AG09319 (cell line): Measurements from ENCODE around the gene IL1RAPL1.

Experiments
- DNase-seq: peaks from one replicate; pipeline ENCODE4 v3.0.0-alpha.2; 2010; ENCODE audit warnings: low read depth; ENCODE audit errors: extremely low read depth
- TF ChIP-seq, protein P1 (sequence below): IDR thresholded peaks from 2 replicates; pipeline ENCODE4 v1.5.1; 2011; ENCODE audit warnings: low read depth, mild to moderate bottlenecking, inconsistent platforms, low read length, moderate library complexity

Gene IL1RAPL1

GRCh38 chrX:29528281-29528680 lies 941.0 kb downstream of the IL1RAPL1 start:
- no peak for DNase-seq
- TF ChIP-seq, protein P1, sequence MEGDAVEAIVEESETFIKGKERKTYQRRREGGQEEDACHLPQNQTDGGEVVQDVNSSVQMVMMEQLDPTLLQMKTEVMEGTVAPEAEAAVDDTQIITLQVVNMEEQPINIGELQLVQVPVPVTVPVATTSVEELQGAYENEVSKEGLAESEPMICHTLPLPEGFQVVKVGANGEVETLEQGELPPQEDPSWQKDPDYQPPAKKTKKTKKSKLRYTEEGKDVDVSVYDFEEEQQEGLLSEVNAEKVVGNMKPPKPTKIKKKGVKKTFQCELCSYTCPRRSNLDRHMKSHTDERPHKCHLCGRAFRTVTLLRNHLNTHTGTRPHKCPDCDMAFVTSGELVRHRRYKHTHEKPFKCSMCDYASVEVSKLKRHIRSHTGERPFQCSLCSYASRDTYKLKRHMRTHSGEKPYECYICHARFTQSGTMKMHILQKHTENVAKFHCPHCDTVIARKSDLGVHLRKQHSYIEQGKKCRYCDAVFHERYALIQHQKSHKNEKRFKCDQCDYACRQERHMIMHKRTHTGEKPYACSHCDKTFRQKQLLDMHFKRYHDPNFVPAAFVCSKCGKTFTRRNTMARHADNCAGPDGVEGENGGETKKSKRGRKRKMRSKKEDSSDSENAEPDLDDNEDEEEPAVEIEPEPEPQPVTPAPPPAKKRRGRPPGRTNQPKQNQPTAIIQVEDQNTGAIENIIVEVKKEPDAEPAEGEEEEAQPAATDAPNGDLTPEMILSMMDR, result no peak

- peak; percentile 29 for DNase-seq
- TF ChIP-seq, protein P1, result no peak
Observed at GRCh38 chrX:29530501-29530900, 943.3 kb downstream of the IL1RAPL1 start.

- no peak for DNase-seq
- TF ChIP-seq, protein P1, result no peak
Observed at GRCh38 chrX:29531336-29531735, 944.1 kb downstream of the IL1RAPL1 start.

DNA sequence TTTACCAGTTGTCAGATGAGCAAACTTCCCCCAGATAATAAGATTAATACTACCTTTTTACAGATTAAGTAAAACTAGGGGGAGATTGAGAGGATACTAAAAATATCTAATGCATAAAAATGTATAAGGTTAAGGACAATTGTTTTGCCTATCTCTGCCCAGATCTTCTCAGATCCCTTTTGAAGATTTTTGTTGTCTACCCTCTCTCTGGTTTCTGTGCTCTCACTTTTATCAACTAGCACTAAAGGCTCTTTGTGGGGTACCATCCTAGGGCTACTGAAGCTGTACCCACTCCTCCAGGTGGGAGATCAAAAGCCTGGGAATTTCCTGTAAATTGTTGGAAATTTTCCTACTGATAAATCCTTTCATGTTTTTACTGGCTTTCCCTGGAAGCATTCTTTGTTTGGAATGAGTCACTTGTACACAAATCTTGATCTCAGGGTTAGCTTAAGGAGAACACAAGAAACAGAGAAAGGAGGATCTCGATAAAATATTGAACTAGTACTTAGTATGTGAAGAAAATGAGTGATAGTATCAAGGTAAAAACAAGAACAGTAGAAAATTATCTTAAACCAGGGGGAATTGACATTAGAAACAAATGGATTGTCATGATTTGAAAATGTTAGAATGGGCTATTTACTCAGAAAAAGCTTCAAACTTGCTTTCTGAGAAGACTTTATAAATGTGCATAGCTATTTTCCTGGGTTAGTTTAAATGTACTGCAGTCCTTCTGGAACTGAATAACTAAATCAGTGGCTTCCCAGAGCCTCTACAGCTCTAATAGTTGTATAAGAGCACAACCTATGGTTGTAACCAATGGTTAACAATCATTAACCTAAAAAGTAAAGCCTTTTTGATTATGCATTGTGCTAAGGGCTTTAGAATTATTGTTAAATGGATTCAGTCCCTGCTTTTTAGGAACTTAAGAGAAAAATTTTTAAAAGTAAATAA lies 948.2 kb downstream of the IL1RAPL1 start:
- TF ChIP-seq, protein P1, result no peak

DNA sequence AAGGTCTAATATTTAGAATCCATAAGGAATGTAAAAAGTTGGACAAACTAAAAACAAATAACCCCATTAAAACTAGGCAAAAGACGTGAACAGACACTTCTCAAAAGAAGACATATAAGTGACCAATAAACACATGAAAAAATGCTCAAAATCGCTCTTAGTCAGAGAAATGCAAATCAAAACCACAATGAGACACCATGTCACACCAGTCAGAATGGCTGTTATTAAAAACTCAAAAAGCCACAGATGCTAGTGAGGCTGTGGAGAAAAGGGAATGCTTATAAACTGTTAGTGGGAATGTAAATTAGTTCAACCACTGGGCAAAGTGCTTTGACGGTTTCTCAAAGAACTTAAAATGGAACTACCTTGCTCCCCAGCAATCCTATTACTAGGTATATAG lies 953.8 kb downstream of the IL1RAPL1 start:
- no peak for DNase-seq
- TF ChIP-seq, protein P1, result no peak

More for the DNA sequence above, 948.2 kb downstream of the IL1RAPL1 start:
- DNase-seq, result no peak

DNA sequence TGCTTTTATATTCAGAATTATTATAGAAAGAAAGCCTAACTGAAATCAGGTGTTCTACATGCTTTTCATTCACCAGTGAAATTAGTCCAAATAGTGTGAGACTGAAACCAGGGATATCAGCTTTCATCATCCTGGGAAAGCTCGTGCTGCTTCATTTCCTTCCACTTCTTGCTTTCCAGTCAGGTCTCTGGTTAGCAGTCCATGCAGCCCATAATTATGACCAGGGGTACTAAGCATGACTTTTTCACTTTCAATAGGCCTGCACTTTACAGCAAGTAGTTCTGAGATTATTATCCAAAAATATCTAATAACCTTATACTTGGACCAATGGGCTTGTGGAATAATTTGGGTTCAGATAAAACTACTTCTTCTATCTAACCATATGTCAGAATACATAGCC lies 954.9 kb downstream of the IL1RAPL1 start:
- TF ChIP-seq, protein P1, result no peak

GRCh38 chrX:29545878-29546277 lies 958.6 kb downstream of the IL1RAPL1 start:
- DNase-seq, result no peak
- TF ChIP-seq, protein P1, result no peak

More for the DNA sequence above, 954.9 kb downstream of the IL1RAPL1 start:
- DNase-seq, result no peak
